A673 (cell line): ENCODE results near the gene ATF6.

Experiments
- EZH2 ChIP-seq: fragments of 200-600 bp; sonication (generic); IDR thresholded peaks from 2 replicates; pipeline ENCODE4 v1.6.1; 2017; ENCODE audit warnings: borderline replicate concordance, low read depth, mild to moderate bottlenecking, mixed read lengths, antibody characterized with exemption, low read length; ENCODE audit not compliant: poor library complexity, severe bottlenecking
- TF ChIP-seq, protein P1 (sequence below): fragments of 300-800, 200-600 bp; sonication (generic); conservative IDR thresholded peaks from 2 replicates; pipeline ENCODE4 v1.5.1; 2017; ENCODE audit warnings: low read depth, mild to moderate bottlenecking, antibody characterized with exemption, low read length, moderate library complexity, mixed read lengths

GRCh38 chr1:162003830-162004215, 237.7 kb downstream of the ATF6 start:
- TF ChIP-seq, protein P1, sequence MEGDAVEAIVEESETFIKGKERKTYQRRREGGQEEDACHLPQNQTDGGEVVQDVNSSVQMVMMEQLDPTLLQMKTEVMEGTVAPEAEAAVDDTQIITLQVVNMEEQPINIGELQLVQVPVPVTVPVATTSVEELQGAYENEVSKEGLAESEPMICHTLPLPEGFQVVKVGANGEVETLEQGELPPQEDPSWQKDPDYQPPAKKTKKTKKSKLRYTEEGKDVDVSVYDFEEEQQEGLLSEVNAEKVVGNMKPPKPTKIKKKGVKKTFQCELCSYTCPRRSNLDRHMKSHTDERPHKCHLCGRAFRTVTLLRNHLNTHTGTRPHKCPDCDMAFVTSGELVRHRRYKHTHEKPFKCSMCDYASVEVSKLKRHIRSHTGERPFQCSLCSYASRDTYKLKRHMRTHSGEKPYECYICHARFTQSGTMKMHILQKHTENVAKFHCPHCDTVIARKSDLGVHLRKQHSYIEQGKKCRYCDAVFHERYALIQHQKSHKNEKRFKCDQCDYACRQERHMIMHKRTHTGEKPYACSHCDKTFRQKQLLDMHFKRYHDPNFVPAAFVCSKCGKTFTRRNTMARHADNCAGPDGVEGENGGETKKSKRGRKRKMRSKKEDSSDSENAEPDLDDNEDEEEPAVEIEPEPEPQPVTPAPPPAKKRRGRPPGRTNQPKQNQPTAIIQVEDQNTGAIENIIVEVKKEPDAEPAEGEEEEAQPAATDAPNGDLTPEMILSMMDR, result no peak
- no peak for TF ChIP-seq EZH2
